Neural cell (in vitro differentiated cells): ENCODE data around the gene NCS1.

Experiments
- EP300 ChIP-seq: fragments of 450-650 bp; conservative IDR thresholded peaks from 2 replicates; pipeline ENCODE4 v1.6.1; 2014; ENCODE audit warnings: antibody characterized with exemption, mild to moderate bottlenecking, moderate library complexity; ENCODE audit not compliant: poor library complexity, severe bottlenecking
- EZH2 ChIP-seq: fragments of 200-600, 300-800 bp; shearing (Covaris generic), sonication (generic); IDR thresholded peaks from 2 replicates; pipeline ENCODE4 v1.6.1; 2014; ENCODE audit warnings: antibody characterized with exemption, low read length, borderline replicate concordance, mild to moderate bottlenecking; ENCODE audit not compliant: insufficient read depth, poor library complexity, severe bottlenecking
- TAF1 ChIP-seq: IDR thresholded peaks from 2 replicates; pipeline ENCODE4 v1.6.1; 2012; ENCODE audit warnings: low read depth
- TF ChIP-seq, protein P1 (sequence below): fragments of 450-650 bp; IDR thresholded peaks from 2 replicates; pipeline ENCODE4 v1.5.1; 2014; ENCODE audit warnings: antibody characterized with exemption, mild to moderate bottlenecking, moderate library complexity; ENCODE audit not compliant: poor library complexity, severe bottlenecking

DNA sequence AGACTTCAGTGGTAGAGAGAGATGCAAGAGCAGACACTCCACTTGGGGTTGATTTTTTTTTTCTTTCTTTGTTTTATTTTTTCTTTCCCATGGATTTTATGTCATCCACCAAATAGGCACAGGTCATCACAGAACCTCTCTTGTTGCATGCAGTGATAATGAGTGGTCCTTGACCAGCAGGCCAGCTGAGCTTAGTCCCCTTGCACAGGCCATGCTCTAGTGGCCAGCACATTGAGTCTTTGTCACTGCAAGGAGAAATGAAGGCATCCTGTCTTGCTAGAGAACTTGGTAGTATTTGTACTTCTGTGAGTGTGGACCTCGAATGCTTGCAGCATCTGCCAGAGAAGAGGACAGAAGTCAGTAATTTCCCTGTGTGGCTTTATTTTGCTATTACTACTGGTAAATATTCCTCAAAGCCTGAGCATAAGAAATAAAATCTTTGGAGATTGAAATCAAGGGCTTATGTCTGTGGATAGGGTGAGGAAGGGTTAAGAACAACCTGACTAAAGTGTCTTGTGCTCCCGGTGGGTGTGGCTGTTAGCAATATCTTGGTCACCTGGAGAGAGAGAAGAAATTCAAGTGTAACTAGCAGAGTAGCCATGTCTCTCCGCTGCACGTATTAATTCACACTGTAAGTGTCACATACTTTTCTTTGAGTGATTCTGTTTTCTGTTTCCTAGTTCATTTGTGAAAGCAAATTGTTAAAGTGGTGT, 45.3 kb upstream of the NCS1 start:
- TF ChIP-seq, protein P1, sequence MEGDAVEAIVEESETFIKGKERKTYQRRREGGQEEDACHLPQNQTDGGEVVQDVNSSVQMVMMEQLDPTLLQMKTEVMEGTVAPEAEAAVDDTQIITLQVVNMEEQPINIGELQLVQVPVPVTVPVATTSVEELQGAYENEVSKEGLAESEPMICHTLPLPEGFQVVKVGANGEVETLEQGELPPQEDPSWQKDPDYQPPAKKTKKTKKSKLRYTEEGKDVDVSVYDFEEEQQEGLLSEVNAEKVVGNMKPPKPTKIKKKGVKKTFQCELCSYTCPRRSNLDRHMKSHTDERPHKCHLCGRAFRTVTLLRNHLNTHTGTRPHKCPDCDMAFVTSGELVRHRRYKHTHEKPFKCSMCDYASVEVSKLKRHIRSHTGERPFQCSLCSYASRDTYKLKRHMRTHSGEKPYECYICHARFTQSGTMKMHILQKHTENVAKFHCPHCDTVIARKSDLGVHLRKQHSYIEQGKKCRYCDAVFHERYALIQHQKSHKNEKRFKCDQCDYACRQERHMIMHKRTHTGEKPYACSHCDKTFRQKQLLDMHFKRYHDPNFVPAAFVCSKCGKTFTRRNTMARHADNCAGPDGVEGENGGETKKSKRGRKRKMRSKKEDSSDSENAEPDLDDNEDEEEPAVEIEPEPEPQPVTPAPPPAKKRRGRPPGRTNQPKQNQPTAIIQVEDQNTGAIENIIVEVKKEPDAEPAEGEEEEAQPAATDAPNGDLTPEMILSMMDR = no peak
- no peak for TF ChIP-seq TAF1
- no peak for TF ChIP-seq EZH2
- TF ChIP-seq EP300 = no peak
